Stimulated activated CD8-positive, alpha-beta memory T cell treated with anti-CD3 and anti-CD28 coated beads, Interleukin-12 subunit alpha, Interleukin-12 subunit beta, amount 100 ng/mL, for 24 hours (primary cell): ENCODE results near the gene SYT1.
"Not testable (repeated sequence)": the region's sequence is repeated elsewhere in the genome, so short reads cannot be mapped to it uniquely, and the experiment has no call there.

ENCODE experiments used
- DNase-seq: peaks from one replicate; pipeline ENCODE4 v3.0.0-alpha.2; 2020; ENCODE audit errors: extremely low read depth

The SYT1 gene

DNA sequence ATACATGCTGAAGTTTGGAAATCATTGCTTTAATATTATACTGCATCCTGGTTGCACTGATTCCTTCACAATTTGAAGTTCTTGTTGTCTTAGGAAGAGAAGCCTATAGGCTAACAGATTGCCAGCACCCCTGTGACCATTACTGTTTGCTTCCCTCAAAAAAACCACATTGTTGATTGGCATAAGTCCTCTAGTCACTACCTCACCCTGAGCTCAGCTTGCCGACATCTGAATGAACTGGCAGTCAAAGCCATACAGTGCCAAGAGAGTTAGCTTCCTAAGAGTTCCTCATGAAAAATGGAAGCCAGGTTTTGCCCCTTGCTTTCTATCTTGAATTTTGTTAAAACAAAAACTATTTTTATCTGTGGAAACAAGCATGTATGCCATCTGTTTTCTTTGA, 276.1 kb downstream of the SYT1 start:
- DNase-seq: no peak

GRCh38 chr12:79141776-79142175, 277.2 kb downstream of the SYT1 start:
- DNase-seq: no peak

GRCh38 chr12:79143803-79144202, 279.2 kb downstream of the SYT1 start:
- DNase-seq: no peak

DNA sequence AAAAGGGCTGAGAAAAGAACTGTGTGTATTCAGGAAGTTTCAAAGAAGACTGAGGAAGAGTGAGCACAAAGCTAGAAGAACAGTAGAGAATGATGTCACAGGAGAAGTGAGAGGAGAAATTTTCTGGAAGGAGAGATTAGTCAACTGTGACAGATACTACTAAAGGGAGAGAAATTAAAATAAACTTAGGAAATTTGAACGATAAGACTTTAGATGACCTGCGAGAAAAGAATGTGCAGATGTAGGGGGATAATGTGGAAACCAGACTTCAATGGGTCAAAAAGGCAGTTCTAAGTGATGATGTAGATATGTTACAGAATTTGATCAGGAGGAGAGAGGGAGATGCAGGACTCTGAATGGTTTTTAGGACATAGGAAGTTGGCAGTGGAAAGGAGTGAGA, 287.4 kb downstream of the SYT1 start:
- DNase-seq: no peak

GRCh38 chr12:79155683-79156082, 291.1 kb downstream of the SYT1 start:
- DNase-seq: no peak

GRCh38 chr12:79156846-79157463, 292.4 kb downstream of the SYT1 start:
- DNase-seq: no peak

- DNase-seq: no peak
Measured at GRCh38 chr12:79161249-79161934, 296.8 kb downstream of the SYT1 start.

GRCh38 chr12:79162147-79162772, 297.7 kb downstream of the SYT1 start:
- no peak for DNase-seq

- no peak for DNase-seq
Measured at GRCh38 chr12:79162948-79163347, 298.4 kb downstream of the SYT1 start.

DNA sequence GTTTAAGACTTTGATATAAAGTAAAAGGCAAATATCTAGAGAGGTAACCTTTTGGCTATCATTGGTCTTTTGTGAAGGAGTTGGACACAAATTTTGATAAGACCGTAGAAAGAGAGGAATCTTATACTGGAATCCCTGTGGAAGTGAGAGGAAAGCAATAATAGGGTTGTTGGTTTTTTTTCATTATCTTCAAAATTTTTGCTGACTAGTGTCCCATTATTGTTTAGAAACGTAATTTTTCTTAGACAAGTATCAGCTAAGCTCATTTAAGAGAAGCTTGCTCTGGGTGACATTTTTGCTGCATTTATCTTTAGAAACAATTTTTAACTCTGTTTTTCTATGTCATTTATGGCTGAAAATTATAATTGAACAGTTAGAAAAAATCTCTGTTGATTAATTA, 300.3 kb downstream of the SYT1 start:
- DNase-seq: no peak

GRCh38 chr12:79168687-79169086, 304.1 kb downstream of the SYT1 start:
- DNase-seq: no peak

DNA sequence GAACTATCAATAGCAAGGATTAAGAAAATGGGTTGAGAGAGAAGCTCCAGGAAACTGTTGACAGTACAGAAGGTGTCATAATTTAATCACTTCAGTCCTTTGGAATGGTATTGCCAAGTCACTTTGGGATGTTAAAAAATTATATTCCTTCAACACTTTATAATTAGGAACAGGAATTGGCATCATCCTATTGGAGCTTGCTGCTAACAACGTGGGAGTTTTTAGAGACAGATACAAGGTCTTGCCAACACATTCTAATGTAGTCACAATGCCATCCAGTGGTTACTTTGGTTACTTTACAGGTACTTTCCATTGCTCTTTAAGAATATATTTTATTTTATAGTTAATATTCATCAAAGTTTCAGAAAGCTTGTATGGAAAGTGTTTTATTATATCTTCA, 310.1 kb downstream of the SYT1 start:
- no peak for DNase-seq

DNA sequence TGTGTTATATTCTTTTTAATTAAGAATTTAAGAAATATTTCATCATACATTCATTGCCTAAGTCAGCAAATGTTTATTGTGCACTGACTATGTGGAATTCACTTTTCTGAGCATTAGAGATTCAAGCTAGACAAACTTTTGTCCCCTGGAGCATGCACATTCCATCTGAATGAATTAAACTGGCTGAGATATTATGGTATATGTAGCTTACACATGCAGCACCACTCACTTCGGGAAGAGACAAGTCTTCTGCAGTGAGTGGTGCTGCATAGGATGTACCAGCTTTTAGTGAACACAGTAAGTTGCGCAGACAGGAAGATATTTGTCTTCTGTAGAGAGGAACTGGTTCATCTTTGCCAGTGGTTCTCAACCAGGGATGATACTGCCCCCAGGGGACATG, 318.4 kb downstream of the SYT1 start:
- no peak for DNase-seq

GRCh38 chr12:79183926-79184325, 319.4 kb downstream of the SYT1 start:
- DNase-seq: no peak

GRCh38 chr12:79186506-79186905, 321.9 kb downstream of the SYT1 start:
- no peak for DNase-seq

GRCh38 chr12:79187032-79187431, 322.5 kb downstream of the SYT1 start:
- no peak for DNase-seq

- no peak for DNase-seq
Measured at GRCh38 chr12:79191391-79191790, 326.8 kb downstream of the SYT1 start.

- DNase-seq: no peak
Measured at GRCh38 chr12:79194595-79194994, 330.0 kb downstream of the SYT1 start.

DNA sequence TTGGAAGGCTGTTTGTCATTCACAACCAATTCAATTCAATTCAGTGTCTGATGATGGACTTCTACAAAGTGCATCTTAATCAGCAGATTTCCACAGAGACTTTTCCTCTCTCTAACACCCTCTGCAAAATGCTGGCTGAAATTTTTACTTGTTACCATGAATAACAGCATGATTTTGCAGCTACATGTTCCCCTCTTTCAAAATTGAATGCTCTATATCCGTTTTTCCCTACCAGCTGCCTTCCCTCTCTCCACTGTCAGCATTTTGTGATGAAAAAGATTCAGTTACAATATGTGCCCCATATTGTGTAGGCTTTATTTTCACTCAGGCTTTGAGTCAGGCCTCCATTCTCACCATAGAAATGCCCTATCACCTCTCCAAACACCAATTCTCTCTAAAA, 334.6 kb downstream of the SYT1 start:
- no peak for DNase-seq

- DNase-seq: no peak
Measured at GRCh38 chr12:79200176-79200575, 335.6 kb downstream of the SYT1 start.

- DNase-seq: no peak
Measured at GRCh38 chr12:79203058-79203647, 338.6 kb downstream of the SYT1 start.

DNA sequence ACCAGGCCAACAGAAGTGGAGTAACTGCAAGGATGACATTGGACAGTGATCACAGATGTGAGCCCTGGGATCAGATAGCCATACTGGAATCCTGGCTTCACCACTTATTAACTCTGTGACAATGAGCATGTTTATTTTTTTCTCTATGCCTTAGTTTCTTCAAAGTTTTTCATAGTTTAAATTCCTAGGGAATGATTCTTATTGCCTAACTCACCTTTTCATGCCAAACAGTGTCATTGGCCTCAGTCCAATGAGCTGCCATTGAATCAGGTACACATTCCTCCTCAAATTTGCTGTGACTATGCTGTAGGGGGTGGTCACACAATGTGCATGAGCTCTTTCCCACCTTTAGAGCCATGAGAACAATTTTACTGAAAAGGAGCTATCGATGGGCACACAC, 342.3 kb downstream of the SYT1 start:
- DNase-seq: no peak

DNA sequence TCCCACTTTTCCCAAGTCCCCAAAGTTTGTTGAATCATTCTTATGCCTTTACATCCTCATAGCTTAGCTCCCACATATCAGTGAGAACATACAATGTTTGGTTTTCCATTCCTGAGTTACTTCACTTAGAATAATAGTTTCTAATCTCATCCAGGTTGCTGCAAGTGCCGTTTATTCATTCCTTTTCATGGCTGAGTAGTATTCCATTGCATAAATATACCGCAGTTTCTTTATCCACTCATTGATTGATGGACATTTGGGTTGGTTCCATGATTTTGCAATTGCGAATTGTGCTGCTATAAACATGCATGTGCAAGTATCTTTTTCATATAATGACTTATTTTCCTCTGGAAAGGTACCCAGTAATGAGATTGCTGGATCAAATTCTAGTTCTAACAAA, 345.8 kb downstream of the SYT1 start:
- not testable (repeated sequence) for DNase-seq
